ENCODE data around the gene SEC14L3. TPM values are rescaled to one million over a fixed set of nuclear protein-coding genes. Genes with fewer than 3 reads are reported as not detected.
"Not testable (repeated sequence)": the region's sequence is repeated elsewhere in the genome, so short reads cannot be mapped to it uniquely, and the experiment has no call there.

SEC14L3 gene
- total RNA-seq, 1 experiment from 2014 or later = not detected

GRCh38 chr22:30452861-30453260 lies 19.0 kb downstream of the SEC14L3 start:
- no peak for TF ChIP-seq SIN3A (IDR thresholded peaks at IDR 0.05; ENCODE audit: borderline replicate concordance, insufficient read depth, low read depth, low read length)
- no peak for TF ChIP-seq REST (IDR thresholded peaks at IDR 0.05; ENCODE audit: insufficient read depth in 1 of 2, low read depth in 2 of 2, low read length in 1 of 2)
- no peak for TF ChIP-seq TCF7L2 (IDR thresholded peaks at IDR 0.05; ENCODE audit: low read depth, low read length)
- no peak for TF ChIP-seq CTCF (IDR thresholded peaks at IDR 0.05)
- TF ChIP-seq POLR2AphosphoS5 (IDR thresholded peaks at IDR 0.05; ENCODE audit: low read depth, low read length) = no peak
- intact Hi-C loops (cut with micrococcal nuclease; ENCODE audit: unreplicated experiment) (no loop called here), in situ Hi-C loops (cut with HindIII; ENCODE audit: low pct_unique_long_range_greater_than_20kb, low sequenced_read_pairs) (no loop called here)
- ATAC-seq (no peak), DNase-seq (ENCODE audit: low read depth, low spot score) (no peak)
- Histone ChIP-seq H3K4me1 (ENCODE audit: control insufficient read depth, insufficient read depth, low read length) (no peaks in the 10 kb centered on the region), H3K4me3 (ENCODE audit: low read depth in 2 of 2, low read length in 2 of 2) (no peak overlapping the region), H3K27ac (ENCODE audit: low read length) (no peak overlapping the region), H3K27me3 (ENCODE audit: control insufficient read depth, insufficient read depth, low read length) (no peaks in the 10 kb centered on the region), H3K36me3 (ENCODE audit: control insufficient read depth, insufficient read depth, low read length) (no peaks in the 10 kb centered on the region), H3K9me3 (ENCODE audit: control insufficient read depth, insufficient read depth, low read depth, low read length) (no peaks in the 10 kb centered on the region)
- CTCF ChIA-PET = no interaction called here
- BruUV-seq (replicated peaks) = no TSS peak
- POLR2A ChIA-PET = no interaction called here

- H3K27ac ChIP-seq (ENCODE audit: low read length); H3K27me3 ChIP-seq (ENCODE audit: control insufficient read depth, insufficient read depth, low read length); in situ Hi-C loops (cut with HindIII; ENCODE audit: low pct_unique_long_range_greater_than_20kb, low sequenced_read_pairs); H3K9me3 ChIP-seq (ENCODE audit: control insufficient read depth, insufficient read depth, low read depth, low read length); BruUV-seq (replicated peaks); H3K4me3 ChIP-seq (ENCODE audit: low read depth in 2 of 2, low read length in 2 of 2); DNase-seq (ENCODE audit: low read depth, low spot score); H3K36me3 ChIP-seq (ENCODE audit: control insufficient read depth, insufficient read depth, low read length); POLR2A ChIA-PET; CTCF ChIA-PET; intact Hi-C loops (cut with micrococcal nuclease; ENCODE audit: unreplicated experiment); ATAC-seq; H3K4me1 ChIP-seq (ENCODE audit: control insufficient read depth, insufficient read depth, low read length): not testable (repeated sequence)
Measured at GRCh38 chr22:30451488-30451887, 20.3 kb downstream of the SEC14L3 start.

- in situ Hi-C loops (cut with HindIII; ENCODE audit: low pct_unique_long_range_greater_than_20kb, low sequenced_read_pairs) (no loop called here), intact Hi-C loops (cut with micrococcal nuclease; ENCODE audit: unreplicated experiment) (loop anchor here (5.0 kb wide), 1 partner anchor 40 kb away; no protein-coding TSS in a partner anchor)
- H3K36me3 ChIP-seq (ENCODE audit: control insufficient read depth, insufficient read depth, low read length) = no peaks in the 10 kb centered on the region
- DNase-seq (ENCODE audit: low read depth, low spot score) (no peak), ATAC-seq (no peak)
- no peak overlapping the region for H3K27ac ChIP-seq (ENCODE audit: low read length)
- TF ChIP-seq TCF7L2 (IDR thresholded peaks at IDR 0.05; ENCODE audit: low read depth, low read length) (no peak), REST (IDR thresholded peaks at IDR 0.05; ENCODE audit: insufficient read depth in 1 of 2, low read depth in 2 of 2, low read length in 1 of 2) (no peak), SIN3A (IDR thresholded peaks at IDR 0.05; ENCODE audit: borderline replicate concordance, insufficient read depth, low read depth, low read length) (no peak), POLR2AphosphoS5 (IDR thresholded peaks at IDR 0.05; ENCODE audit: low read depth, low read length) (no peak), CTCF (IDR thresholded peaks at IDR 0.05) (no peak)
- H3K4me1 ChIP-seq (ENCODE audit: control insufficient read depth, insufficient read depth, low read length) = no peaks in the 10 kb centered on the region
- POLR2A ChIA-PET = no interaction called here
- H3K4me3 ChIP-seq (ENCODE audit: low read depth in 2 of 2, low read length in 2 of 2) = no peak overlapping the region
- CTCF ChIA-PET = no interaction called here
- H3K9me3 ChIP-seq (ENCODE audit: control insufficient read depth, insufficient read depth, low read depth, low read length) = no peaks in the 10 kb centered on the region
- no peaks in the 10 kb centered on the region for H3K27me3 ChIP-seq (ENCODE audit: control insufficient read depth, insufficient read depth, low read length)
- BruUV-seq (replicated peaks) = no TSS peak
Measured at GRCh38 chr22:30447656-30448055, 24.2 kb downstream of the SEC14L3 start.
